Activated naive CD4-positive, alpha-beta T cell (primary cell): ENCODE results near the gene MYO1D.
A peak's percentile ranks its signal among the peaks of the same experiment; 100 is the strongest.

ENCODE experiments used
- DNase-seq, 4 experiments: peaks; one replicate each; lab custom pipeline; 2025; lab: John Stamatoyannopoulos, UW

The MYO1D gene

DNA sequence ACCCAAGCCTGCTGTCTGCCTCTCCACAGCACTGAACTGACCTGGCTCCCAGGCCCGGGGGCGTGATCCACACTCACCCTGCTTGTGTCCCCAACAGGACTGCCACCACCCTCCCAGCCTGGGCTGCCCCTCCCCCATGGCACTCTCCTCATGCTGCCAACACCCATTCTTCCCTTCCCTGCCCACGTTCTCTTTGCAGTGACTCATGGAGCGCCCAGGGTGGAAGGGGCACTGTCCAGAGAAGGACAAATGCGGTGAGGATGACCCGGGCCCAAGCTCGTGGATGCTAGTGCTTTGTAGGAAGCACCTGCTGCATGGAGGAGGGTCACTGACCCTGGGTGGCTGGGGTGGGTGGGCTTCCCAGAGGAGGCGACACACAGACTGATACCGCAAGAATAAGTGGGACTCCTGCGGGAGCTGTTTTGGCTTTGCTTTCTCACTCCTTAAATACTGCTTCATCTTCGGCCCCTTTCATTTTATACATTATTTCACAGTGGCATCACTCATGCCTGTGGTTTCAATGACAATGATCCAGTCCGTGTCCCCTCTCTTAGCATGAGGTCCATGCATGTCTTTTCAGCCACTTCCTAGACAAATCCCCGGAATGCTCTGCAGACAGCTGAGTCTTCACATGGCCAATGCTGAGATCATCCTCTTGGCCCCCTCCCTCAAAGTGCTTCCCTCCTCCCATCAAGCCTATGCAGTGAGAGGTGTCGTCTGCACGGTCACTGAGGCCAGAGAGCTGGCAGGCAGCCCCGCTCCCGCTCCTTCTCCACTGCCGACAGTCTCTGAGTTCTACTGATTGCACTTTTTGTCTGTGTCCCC lies 372.5 kb downstream of the MYO1D start:
- no peak for DNase-seq

DNA sequence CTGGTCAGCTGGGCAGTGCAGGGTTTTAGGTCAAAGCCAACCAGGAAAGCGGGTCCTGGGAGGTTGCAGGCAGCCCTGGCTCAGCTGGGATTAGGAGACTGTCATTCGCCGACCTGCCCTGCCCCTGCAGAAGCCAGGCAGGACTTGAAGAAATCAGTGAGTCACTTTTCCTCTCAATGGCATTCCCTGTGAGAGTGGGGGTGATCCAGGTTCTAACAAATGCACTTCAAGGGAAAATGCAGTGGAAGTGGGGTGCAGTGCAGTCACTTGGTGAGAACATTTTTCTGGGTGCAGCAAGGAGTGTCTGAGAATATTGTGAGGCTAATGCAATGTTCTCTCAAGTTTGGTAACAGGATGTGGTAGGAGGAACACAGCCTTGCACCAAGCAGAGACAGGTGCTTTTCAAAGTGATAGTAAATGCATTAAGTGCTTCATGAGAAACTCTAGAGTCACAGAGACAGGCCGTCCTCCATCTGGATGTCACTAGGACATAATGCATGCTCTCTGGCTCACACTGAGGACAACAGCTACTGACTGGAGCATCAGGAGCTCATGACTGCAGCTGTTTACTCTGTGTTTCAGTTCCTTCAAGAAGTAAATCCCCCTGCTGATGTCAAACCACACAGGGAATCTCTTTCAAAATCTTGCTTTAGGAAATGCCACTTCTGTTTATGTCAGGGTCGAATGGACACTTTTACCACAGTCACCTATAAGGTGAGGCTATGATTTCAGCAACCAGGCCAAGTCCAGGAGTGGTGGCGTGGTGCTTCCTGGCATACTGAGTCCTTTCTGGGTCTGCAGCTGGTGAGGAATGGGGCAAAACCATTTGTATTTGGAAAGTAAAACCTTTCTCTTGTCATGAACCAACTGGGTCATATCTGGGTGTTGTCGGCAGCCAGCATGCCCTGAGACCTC lies 373.4 kb downstream of the MYO1D start:
- DNase-seq, result peak in 2 of 4 experiments; percentile 22 to 28

DNA sequence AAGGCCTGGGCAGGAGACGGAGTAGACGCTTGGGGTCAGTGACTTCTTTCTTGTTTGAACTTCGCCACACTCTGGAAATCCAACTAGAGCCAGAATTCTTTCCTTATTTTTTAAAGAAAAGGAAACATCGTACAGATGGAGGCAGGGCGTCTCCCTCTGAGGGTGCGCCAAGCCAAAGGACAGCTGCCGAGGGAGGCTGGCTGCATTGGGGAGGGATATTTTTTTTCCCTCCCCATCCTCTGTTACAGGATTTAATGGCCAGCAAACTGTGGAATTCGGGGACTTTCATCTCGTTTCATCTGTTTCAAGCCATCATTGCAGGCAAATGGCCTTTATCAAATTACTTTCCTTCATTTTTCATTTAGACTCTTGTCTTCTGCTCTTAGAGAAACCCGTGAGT lies 374.2 kb downstream of the MYO1D start:
- DNase-seq, result no peak

DNA sequence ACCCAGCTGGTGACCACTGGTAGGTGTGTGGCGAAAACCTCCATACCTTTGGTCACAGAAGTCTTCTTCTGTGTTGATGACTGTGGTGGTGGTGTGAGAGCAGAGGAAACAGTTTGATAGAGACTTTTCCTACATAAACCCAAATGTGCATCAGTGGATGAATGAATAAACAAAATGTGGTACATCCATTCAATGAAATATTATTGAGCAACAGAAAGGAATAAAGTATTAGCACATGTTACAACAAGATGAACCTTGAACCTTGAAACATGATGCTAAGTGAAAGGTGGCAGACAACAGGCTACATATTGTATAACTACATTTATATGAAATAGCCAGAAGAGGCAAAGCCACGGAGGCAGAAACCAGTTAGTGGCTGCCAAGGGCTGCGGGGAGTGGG lies 374.9 kb downstream of the MYO1D start:
- no peak for DNase-seq

DNA sequence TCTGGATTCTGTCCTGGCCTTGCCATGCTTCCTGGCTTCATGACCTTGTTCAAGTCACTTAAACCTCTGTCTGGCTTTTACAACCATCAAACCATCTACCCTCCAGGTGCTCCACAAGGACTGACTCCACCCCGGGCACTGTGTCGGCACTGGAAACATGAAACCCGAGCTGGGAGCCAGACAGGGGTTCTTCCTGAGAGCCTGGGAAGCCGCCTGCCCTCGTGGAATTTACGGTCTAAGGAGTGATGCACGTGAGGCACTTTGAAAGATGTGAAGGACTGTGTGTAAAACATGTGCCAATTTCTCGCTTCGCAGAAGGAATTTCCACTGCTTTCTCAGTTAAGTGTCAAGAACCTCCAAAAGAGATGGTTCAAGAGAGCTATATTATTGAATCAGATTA lies 378.5 kb downstream of the MYO1D start:
- DNase-seq, result no peak

DNA sequence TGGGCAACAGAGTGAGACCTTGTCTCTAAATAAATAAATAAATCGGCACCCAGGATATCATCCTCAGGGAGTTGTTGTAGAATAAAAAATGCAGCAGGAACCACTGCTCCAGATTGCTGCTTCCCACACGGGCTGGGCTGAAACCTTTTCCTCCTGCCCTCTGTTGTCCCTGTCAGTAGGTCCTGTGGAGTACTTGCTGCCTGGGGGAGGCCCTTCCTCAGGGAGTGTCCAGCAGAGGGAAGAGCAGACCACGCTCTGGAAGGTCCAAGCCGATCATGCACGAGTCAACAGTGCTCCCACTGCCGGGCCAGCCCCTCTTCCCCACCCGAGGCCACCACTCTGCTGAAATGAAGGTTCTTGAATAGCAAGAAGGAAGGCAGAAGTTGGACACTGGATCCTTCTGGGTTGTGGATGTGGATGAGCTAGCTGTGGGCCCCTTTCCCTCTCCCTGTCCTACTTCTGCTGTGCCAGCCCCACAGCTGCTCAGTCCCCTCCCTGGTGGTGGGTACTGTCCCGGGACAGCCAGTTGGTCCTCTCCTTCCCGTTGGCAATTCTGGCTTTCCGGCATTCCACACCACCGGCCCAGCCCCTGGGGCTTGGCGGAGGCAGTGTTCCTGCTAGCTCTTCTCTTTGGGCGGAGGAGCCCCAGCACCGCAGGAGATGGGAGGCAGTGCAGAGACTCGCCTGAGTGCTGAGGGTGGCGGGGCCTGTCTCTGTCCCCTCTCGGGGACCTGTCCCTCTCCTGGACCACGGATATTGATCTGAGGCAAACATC lies 379.3 kb downstream of the MYO1D start:
- DNase-seq, result no peak

DNA sequence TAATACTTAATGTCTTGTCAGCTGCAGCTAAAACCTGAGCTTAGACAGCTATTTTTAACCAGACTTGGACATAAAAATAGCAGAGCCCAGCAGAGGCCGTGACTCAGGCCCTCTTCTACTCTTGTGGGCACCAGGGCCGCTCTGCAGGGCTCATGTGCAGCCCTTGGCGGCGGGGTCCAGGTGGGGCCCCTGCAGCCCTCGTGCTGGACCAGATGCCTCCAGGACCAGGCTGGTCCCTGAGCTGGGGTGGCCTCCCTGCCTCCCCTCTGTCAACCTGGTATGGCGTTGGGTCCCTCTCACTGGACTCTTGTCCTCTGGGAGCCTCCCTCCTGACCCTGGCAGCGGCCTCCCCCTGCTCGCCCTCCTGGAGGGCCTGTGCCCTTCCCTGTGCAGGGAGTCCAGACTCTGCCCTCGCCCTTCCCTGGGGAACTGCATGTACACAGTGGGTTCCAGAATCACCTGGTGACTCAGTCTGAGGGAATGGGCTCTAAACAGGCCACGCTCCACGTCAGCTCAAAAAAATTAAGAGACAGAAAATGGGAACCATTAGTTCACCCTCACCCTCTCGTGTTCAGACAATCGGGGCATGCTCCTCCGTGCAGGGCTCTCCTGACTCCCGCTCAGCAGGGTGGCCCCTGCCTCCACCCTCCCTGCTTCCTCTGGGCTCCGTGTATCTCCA lies 380.4 kb downstream of the MYO1D start:
- DNase-seq, result no peak

DNA sequence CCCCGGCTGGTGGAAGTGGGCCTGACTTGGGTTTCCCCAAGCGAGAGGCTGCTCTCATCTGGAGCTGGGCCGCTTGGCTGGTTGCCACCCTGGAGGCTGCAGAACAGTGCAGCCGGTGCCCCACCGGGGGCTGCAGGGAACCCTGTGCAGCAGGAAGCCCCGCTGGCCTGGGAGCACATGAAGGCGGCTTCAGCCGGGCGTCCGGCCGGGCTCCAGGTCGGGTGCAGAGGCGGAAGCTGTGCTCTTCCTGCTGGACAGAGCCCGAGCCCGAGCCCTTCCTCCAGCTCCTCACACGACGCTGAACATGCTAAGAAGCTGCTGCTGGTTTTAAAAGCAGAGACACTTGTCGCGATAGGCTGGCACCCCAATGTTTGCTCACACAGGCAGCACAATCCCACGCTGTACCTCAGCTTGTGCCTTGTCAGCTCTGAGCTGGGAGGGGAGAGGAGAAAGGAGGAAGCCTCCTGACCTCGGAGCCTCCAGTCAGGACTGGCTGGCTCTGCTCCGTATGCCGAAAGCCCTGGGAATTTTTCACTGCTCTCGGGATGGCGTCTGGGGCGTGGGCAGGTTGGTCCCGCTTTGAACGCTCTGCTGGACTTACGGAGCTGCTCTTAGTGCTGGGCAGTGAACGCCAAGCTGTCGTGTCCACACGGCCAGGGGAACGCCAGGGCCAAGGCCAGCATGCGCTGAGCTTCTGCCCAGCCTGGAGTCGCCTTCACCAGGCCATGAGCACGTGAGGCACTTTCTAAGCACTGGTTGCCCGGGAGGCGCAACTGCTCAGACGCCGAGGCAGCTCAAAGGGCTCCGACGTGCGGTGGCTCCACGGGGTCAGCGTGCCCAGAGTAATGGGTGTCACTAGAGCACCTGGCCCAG lies 381.3 kb downstream of the MYO1D start:
- DNase-seq, result peak in 1 of 4 experiments; percentile 26

DNA sequence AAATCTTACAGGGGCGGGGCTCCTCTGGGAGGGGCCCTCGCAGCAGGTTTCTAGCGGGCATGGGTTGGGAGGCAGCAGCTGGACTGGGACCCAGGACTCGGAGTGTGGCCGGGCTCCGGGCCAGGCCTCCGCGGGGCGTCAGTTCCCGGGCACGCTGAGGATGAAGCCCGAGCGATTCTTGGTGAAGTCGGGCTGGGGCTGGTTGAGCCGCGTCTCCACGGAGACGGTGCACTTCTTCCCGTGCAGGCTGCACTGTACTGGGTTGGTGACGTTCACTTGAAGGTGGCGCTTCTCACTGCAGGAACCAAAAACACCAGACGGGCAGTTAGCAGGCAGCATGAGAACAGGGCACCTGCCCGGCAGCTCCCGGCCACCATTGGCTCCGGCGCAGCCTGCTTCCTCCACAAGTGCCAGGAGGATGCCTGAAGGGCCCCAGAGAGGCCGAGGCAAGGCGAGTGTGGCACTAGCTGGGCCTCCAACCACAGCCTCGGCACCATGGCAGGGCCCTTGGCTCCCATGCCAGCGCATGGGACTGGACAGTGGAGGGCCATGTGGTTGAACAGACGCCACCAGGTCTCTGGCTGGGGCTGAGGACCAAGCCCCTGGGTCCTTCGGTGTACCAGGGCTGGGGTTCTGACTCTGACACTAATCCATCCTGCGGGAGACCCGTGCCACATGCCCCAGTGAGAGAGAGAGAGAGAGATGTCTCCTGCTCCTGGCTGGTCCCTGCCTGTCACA lies 382.1 kb downstream of the MYO1D start:
- no peak for DNase-seq

DNA sequence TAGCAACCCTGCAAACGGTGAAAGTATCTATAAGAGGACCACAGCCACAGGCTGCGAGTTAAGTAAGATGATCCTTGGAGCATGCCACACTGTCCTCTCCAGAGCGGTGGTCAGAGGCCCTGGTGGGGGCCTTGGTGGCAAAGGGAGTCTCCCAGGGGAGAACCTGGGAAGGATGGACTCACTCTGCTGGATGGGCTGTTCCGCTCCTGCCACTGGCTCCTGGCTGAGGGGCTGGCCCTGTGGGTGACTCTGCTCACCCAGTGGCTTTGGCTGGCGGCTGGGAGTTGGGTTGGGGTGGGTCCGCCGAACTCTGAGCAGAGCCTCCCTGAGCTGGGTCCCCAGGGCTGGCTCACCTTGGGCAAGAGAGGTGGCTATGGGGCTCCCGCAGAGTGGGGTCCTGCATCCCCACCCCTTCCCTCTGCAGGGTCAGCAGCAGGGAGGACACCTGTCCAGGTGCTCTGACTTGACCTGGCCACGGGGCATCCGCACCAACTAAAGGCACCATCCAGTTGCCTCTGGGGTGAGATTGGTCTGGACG lies 382.9 kb downstream of the MYO1D start:
- no peak for DNase-seq

DNA sequence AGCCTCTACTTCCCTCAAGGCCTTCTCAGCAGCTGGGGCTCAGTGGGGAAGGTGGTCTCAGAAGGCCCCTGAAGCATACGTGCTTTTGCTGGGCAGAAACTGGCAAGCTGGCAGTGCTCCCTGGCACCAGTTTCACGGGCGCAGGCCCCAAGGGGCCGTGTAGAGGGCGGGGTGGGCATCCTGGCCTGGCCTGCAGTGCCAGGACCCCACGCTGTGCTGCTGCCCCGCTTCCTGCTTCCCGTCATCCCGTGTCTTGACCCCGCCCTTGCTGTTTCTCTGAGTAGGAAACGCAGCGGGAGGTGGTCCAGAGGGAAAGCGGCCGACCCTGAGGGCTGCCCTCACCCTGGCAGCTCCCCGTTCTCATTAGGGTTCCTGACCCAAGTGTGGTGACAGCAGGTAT lies 383.4 kb downstream of the MYO1D start:
- no peak for DNase-seq

DNA sequence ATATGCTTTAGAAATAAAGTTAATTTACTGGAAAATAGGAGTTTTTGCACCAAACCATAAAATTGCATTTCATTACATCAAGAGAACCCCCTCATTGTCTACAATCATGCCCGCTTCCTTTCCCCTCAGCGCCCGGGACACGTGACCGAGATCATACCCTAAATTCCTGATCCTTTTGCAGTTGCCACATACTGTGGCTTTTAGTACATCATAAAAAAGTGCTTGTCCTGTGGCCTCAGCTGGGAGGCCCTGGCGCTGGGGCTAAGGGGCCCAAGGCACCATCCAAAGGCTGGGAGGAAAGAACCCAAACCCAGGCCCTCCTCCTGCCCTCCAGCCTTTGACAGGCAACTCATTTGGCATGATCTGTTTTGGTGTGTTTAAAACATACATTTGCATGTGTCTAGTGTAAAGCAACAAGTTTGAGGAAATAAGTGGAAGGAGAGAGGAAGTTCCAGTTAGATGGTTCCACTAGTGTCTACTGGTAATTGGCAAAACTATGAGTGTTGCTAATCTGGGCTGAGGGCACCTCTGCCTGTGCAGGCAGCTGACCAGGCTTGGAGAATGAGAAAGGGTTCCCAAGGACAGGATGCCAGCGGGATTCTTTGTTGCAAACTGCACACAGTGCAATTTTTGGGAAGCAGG lies 384.2 kb downstream of the MYO1D start:
- no peak for DNase-seq

DNA sequence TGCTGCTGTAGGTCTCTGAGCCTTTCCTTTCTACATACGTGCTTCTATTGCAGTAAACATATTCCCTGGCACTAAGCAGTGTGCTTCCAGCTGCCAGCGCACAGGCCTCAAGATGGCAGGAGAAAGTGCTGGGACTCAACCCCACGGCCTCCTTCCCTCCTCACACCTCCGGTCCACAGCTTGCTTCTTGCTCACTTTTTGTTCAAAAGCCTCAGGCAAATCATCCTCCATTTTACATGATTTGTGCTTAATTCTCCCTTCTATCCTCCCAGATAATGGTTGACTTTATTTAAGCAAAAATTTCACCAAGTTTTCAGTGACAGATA lies 384.7 kb downstream of the MYO1D start:
- no peak for DNase-seq

DNA sequence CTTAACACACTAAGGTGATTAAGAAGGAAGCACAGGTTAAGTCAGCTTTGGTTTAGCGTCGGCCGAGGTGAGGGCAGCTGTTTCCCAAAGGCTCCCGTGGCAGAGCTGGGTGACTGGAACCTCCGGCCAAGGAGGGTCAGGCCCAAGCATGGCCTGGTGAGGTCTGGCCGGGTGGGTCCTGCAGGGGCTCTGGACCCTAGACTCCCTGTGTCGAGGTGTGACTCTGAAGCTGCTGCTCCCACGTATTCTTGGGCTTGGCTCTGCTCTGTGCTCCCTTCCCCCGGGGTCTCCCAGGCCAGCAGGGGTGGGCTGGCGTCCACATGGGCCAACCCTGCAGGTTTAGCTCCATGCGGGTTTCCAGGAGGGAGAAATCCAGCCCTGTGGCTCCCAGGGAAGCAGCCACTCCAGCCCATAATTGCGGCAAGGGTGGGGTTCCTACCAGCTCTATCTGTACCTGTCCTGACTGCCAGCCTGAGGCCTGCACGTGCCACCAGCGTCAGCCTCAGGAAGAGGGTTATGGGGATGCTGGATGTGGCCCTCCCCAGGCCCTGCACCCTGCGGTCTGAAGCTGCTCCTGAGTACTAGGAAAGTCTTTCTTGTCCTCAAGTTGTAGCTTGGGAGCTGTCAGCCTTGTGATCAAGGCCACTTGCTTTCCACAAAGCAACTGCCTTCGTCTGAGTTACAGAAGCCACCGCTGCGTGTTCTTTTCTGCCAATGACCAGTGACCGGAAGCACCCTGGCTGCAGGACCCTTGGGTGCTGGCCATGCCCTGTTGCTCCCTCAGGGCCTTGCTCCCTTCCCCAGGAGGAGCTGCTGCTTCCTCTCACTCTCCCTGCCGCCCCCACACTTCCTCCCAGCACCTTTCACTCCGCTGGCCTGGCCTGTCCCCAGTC lies 385.3 kb downstream of the MYO1D start:
- no peak for DNase-seq

DNA sequence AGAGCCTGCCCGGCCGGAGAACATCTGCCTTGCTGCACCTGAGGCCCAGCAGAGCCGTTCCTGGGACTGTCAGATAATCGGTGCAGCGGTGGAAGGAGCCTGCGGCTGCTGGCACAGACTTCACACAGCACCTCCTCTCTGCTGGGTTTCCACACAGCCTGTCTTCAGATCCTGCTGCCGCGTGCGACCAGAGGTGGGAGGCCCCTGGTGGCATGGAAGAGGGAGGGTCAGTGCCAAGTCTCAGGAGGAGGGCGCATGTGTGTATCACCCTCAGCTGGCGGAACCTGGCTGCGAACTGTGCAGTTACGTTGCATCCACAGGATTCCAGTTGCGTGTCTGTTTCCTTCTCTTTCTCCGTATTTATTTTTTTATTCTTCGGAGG lies 386.8 kb downstream of the MYO1D start:
- DNase-seq, result no peak

DNA sequence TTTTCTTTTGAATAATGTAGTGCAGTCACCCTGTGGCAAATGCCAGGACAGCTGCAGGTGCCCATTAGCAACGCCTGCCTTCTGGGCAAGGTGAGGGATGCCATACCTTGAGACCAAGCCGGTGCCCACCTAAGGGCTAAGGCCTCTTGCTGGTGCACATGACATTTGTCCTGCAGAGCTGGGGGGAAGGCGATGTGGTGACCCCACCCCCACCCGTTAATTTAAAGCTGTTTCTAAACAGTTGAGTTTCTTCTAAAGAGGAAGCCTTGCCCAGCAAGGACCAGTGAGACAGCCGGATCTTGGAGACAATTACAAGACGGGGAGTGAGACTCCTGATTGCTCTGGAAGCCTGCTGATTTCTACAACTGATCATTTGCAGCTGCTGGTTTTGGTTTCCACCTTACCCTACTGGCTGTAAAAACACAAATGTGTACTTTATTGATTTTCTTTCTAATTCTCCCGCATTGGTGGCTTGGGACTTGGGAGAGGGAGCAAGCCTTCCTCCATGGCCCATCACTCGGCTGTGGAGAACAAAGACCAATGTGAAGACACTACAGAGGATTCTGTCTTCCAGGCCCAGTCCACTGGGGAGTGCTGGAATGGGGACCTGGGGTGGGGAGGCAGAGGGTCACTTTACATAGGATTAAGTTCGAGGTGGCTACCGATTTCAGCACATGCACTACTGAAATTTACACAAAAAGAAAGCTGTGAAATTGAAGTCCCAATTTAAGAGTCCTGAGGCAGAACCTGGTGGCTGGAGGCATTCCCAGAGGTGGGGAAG lies 387.4 kb downstream of the MYO1D start:
- no peak for DNase-seq

DNA sequence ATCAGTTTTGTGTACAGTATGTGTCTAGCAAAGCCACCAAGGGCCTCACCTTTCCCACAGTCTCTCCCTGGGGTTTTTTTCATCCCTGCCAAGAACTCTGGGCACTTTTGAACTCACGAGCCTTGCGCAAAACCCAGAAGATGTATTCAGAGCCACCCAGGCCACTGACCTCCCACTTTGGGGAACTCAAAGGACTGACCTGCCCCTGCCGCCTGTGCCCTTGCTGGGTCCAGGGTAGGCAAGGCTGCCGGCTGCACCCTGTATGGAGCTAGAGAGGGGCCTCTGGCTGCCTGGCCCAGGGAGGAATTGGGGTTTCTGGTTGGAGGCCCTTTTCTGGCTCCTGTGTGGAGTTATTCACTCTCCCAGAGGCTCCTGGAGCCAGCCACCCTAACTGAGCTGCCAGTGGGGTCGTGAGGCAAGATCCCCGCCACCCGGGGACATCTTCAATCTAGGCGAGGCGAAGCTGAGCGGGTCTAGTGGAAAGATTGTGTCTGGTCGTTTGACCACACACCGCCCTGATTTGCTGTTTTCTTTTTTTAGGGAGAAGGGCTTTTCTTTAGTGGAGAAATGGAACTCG lies 388.2 kb downstream of the MYO1D start:
- no peak for DNase-seq
